Sciatic nerve (tissue), 2 donors: ENCODE results near the gene PRKN. TPM values are rescaled to one million over a fixed set of nuclear protein-coding genes. Genes with fewer than 3 reads are reported as not detected.
"Not testable (repeated sequence)": the region's sequence is repeated elsewhere in the genome, so short reads cannot be mapped to it uniquely, and the experiment has no call there.

ENCODE experiments used
- ATAC-seq: fragments of 200-7000 bp; cut with Tn5 transposase; one replicate; pipeline ENCODE4 v1.9.1; 2020; ENCODE audit warnings: mild to moderate bottlenecking, moderate library complexity
- DNase-seq: peaks from one replicate; pipeline ENCODE4 v3.0.0-alpha.2; 2020; ENCODE audit warnings: low spot score
- intact Hi-C: fragments of 100-400 bp; cut with DNase I; formaldehyde crosslinking; loops from one replicate; pipeline ENCODE4 v1.14.2; 2022
- total RNA-seq: library from RNA; stranded (reverse); fragmentation: NEBNext Ultra II Directional; extraction: Animal tissue kit (Norgen Biotek cat#: 25700); gene quantifications from one replicate; pipeline ENCODE4 v1.2.1, GENCODE V29; 2021
- donor health status: DM: no; HTN: no; CAD: no.
- donor health status: DM: no; HTN: no; CAD: no.

PRKN gene
- total RNA-seq, 1 donor from 2014 or later = 15.9 TPM

- DNase-seq (no peak), ATAC-seq (peak; percentile 75)
- intact Hi-C loops = no loop called here
Observed at GRCh38 chr6:161890133-161890831, 837.3 kb downstream of the PRKN start.

GRCh38 chr6:161889324-161889723 is 838.2 kb downstream of the PRKN start:
- intact Hi-C loops = no loop called here
- DNase-seq (no peak), ATAC-seq (no peak)

DNA sequence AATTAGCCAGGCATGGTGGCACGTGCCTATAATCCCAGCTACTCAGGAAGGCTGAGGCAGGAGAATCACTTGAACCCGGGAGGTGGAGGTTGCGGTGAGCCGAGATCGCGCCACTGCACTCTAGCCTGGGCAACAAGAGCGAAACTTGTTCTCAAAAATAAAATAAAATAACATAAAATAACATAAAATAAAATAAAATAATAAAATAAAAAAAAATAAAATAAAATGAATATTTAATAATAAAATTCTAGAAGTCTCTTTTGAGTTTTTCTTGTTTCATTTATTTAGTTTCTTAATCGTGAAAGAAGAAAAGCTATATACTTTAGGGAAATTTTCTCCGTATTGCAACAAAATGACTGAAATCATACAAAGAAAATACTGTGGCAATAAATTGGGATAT is 841.0 kb downstream of the PRKN start:
- DNase-seq, intact Hi-C loops, ATAC-seq: not testable (repeated sequence)

DNA sequence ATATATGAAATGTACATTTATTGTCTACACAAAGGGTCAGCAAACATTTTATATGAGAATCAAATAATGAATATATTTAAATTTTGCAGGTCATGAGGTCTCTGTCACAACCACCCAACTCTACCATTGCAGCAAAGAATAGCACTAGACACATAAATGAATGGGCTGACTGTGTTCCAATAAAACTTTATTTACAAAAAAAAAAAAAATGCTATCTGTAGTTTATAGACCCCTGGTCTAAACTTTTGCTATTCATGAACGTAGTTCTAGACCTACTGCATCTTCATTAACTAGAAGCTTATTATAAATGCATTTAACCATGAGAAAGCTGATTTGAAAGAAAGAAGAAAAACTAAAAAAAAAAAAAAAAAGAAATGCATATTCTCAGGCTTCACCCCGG is 842.8 kb downstream of the PRKN start:
- intact Hi-C loops = no loop called here
- DNase-seq (no peak), ATAC-seq (no peak)

GRCh38 chr6:161882196-161882765 is 845.3 kb downstream of the PRKN start:
- no peak for DNase-seq
- intact Hi-C loops = no loop called here
- no peak for ATAC-seq

DNA sequence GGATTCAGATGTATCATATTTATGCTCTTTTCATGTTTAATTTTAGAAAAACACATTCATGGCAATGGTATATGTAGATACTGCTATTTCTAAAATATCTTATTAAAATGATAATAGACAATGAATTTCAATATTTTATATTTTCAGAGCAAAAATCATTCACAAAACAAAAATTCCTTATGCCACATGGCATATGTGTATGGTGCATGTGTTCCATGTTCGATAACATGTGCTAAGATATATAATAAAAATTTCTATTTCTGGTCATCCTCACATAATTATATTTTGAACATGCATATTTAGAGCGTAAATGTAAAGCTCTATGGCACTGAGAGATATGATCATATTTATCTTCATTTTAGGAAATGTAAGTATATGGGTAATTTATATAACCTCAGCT is 847.5 kb downstream of the PRKN start:
- ATAC-seq (no peak), DNase-seq (no peak)
- intact Hi-C loops = no loop called here

DNA sequence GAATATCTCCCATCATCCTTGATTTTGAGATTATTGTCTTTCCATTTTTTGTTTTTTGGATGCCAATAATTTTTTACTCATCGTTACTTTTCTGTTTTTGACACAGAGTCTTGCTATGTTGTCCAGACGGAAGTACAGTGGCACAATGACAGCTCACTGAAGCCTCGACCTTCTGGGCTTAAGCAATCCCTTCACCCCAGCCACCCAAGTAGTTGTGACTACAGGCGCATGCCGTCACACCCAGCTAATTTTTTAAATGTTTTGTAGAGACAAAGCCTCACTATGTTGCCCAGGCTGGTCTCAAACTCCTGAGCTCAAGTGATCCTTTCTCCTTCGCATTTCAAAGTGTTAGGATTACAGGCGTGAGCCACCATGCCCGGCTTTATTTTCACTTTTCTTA is 851.3 kb downstream of the PRKN start:
- ATAC-seq (no peak), DNase-seq (no peak)
- intact Hi-C loops = no loop called here

DNA sequence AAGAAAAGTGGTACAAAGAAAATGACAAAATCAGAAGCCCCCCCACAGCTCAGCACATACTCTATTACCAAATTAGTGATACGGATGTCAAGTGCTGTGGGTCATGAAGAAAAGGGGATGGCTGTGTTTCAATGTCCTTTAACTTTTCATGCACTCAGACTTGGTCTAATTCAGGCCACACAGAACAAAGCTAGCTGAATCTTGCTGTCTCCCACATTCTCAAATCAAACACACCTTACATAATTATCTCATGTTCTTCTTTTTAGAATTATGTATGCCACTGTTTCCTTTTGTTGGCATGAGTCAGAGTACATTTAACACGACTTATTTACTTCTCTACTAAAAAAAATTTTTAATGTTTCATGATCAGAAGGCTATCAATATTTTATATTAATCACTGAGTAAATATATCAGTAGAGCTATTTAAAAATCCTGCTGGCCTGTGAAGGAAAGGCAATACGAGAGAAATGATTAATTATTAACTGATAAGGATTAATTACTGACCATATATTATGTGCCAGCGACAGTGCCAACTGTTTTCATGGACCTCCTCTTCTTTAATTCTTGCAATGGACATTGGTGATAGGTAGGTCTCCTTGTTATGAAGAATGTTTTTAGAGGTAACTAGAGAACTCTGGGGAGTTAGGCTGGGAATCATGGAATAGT is 857.2 kb downstream of the PRKN start:
- intact Hi-C loops = no loop called here
- ATAC-seq (no peak), DNase-seq (no peak)

DNA sequence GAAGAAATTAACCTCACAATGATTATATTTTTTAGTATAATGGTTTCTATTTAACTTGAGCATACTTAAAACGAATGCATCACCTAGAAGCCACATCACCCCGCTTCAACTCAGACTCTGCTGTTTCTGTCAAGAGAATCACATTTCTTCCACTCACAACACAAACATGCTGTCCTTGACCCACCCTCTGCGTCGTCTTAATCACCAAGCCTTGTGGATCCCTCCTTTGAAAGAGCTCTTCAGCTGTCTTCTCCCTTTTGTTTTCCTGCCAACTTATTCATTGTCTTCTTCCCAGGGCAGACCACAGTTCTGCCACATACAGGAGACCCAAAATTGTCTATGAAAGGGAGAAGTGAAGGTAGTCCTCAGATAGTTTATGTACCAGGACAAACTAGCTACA is 858.1 kb downstream of the PRKN start:
- ATAC-seq (no peak), DNase-seq (no peak)
- intact Hi-C loops = no loop called here

DNA sequence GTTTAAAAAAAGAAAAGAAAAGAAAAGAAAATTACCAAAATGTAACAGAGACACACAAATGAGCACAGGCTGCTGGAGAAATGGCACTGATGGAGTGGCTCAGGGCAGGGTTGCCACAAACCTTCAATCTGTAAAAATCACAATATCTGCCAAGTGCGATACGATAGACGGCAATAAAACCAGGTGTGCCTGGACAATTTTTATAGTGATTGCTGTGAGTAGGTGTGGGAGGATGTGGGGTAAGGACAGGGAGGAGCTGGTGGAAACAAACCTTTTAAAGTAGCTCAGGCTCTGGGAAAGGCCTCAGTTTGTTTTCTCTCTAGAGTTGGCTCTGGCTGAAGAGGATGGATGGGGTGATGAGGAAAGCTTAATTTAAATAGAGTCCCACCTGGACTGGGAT is 861.0 kb downstream of the PRKN start:
- no peak for DNase-seq
- ATAC-seq = no peak
- intact Hi-C loops = no loop called here

DNA sequence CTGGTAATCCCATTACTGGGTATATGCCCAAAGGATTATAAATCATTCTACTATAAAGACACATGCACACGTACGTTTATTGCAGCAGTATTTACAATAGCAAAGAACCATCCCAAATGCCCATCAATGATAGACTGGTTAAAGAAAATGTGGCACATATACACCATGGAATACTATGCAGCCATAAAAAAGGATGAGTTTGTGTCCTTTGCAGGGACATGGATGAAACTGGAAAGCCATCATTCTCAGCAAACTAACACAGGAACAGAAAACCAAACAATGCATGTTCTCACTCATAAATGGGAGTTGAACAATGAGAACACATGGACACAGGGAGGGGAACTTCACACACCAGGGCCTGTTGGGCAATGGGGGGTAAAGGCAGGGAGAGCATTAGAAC is 866.5 kb downstream of the PRKN start:
- DNase-seq, ATAC-seq, intact Hi-C loops: not testable (repeated sequence)

- intact Hi-C loops = loop anchor here (5.0 kb wide), 1 partner anchor 1411 kb away; no protein-coding TSS in a partner anchor
- ATAC-seq = no peak
Observed at GRCh38 chr6:161853657-161854056, 873.9 kb downstream of the PRKN start.

GRCh38 chr6:161851486-161851885 is 876.1 kb downstream of the PRKN start:
- DNase-seq, ATAC-seq: not testable (repeated sequence)
- intact Hi-C loops = loop anchor here (5.0 kb wide), 1 partner anchor 1409 kb away; no protein-coding TSS in a partner anchor

More at GRCh38 chr6:161853657-161854056, 873.9 kb downstream of the PRKN start:
- DNase-seq = no peak

- intact Hi-C loops = loop anchor here (5.0 kb wide), 1 partner anchor 1408 kb away; no protein-coding TSS in a partner anchor
- no peak for ATAC-seq
- no peak for DNase-seq
Observed at GRCh38 chr6:161850562-161850961, 877.0 kb downstream of the PRKN start.

DNA sequence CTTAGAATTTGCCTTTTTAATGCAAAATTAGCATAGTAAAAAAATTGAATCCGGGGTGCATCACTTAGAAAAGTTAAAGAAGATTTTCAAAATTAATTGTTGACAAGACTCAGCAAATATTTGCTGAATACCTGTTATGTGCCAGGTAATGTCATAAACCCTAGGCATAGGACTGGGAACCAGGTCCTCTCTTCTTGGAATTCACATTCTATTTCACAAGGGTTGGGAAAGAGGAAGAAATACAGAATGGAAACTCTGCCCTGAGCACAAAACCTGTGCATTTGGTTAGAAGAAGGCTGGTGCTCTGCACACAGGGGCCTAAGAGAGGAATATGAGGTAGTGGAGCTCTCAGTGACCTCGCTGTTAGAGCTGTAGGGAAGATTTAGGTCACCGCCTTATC is 879.9 kb downstream of the PRKN start:
- intact Hi-C loops = no loop called here
- ATAC-seq = no peak
- no peak for DNase-seq

DNA sequence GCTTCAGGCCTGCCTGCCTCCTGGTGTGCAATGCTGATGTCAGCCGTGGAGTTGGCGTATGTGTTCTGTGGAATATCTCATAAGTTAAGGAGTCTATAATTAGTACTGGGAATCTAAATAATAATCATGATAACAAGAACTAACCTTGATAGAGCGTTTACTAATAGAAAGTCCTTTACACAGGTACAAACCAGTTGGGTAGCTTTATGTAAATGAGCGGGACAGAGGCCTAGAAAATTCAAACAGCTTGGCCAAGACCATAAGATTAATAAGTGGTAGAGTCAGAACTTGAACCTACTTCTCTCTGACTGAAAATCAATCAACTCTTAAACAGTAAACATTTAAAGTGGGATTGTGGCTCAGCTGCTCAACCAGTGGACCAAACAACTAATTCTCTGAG is 882.8 kb downstream of the PRKN start:
- no peak for DNase-seq
- ATAC-seq = no peak

DNA sequence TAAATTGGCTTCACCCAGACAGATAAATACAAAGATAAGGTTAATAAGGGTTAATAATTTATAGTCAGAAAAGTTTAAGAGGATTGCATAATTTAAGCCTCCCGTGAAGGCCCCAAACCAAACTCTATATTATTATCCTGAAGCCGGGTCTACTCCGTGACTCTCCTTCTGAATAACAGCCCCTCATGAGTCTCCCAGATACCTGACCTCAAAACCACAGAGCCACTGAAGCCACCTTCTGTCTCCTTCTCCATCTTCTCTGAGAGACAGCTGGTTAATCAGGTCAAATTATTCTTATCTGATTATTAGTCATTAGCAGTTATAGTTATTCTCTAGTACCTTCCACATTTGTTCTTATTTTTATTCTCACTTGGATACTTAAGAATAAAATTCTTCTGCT is 884.5 kb downstream of the PRKN start:
- no peak for DNase-seq
- intact Hi-C loops = no loop called here
- no peak for ATAC-seq

More for the DNA sequence above, 882.8 kb downstream of the PRKN start:
- intact Hi-C loops = no loop called here

DNA sequence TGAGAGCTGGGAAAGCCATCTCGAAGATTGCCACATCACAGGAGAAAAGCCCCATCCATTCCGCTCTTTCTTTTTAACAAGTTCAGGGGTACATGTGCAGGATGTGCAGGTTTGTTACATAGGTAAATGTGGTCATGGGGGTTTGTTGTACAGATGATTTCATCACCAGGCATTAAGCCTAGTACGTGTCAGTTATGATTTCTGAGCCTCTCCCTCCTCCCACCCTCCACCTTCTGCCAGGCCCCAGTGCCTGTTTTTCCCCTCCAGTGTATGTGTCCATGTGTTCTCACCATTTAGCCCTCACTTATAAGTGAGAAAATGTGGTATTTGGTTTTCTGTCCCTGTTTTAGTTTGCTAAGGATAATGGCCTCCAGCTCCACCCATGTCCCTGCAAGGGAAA is 887.2 kb downstream of the PRKN start:
- no peak for ATAC-seq
- no peak for DNase-seq
- intact Hi-C loops = no loop called here

- DNase-seq (no peak), ATAC-seq (no peak)
- intact Hi-C loops = no loop called here
Observed at GRCh38 chr6:161838306-161839035, 889.1 kb downstream of the PRKN start.

DNA sequence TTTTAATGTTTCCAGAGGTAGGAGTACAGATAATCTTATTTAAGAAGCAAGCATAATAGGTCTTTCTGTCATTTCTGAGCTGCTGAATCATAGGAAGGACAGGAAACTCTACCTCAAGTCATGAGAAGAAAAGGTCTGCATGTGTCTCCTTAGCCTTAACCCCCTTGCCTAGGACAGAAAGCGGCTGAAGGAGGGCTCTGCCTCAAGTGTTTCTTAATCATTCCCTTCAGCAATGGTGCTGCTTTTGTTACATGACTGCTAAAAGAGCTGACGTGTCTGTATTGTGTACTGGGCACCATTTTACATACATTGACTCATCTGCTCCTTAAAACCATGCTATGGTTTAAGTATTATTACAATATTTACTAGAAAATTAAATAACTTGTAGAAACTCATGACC is 889.7 kb downstream of the PRKN start:
- no peak for ATAC-seq
- intact Hi-C loops = no loop called here
- no peak for DNase-seq
